Natural killer cell (primary cell): Measurements from ENCODE around the gene C19orf67. TPM values are rescaled to one million over a fixed set of nuclear protein-coding genes. Genes with fewer than 3 reads are reported as not detected.

Experiments
- ATAC-seq, 3 donors: fragments of 150-1000 bp in 2 of 3; fragments of 200-7000 bp in 1 of 3; cut with Tn5 transposase; 1 replicate in 1 of 3; 2 replicates in 2 of 3; pipeline ENCODE4 v1.10.0; 2021; ENCODE audit warnings: mild to moderate bottlenecking in 2 of 3, moderate library complexity in 2 of 3
- DNase-seq, 2 donors: peaks; one replicate each; pipeline versions ENCODE4 v3.0.0 to v3.0.0-alpha.2; 2013 to 2021; ENCODE audit warnings: mixed read lengths in 1 of 2
- H3K27ac ChIP-seq: one replicate; pipeline ENCODE4 v1.5.1; 2013; ENCODE audit warnings: mild to moderate bottlenecking, low read length
- H3K27me3 ChIP-seq: one replicate; pipeline ENCODE4 v1.6.1; 2013; ENCODE audit warnings: low read length; ENCODE audit not compliant: control insufficient read depth, insufficient read depth
- H3K36me3 ChIP-seq: one replicate; pipeline ENCODE4 v1.6.1; 2013; ENCODE audit warnings: low read length; ENCODE audit not compliant: control insufficient read depth, insufficient read depth
- H3K4me1 ChIP-seq: one replicate; pipeline ENCODE4 v1.6.1; 2013; ENCODE audit warnings: low read length; ENCODE audit not compliant: control insufficient read depth, insufficient read depth
- H3K4me3 ChIP-seq: one replicate; pipeline ENCODE4 v1.5.1; 2013; ENCODE audit warnings: low read length
- H3K9me3 ChIP-seq: one replicate; pipeline ENCODE4 v1.6.1; 2013; ENCODE audit warnings: low read length; ENCODE audit not compliant: control insufficient read depth, insufficient read depth
- H3K27ac Mint-ChIP-seq, 2 donors: one replicate each; pipeline ENCODE4 v1.8.0; 2022; ENCODE audit warnings: mild to moderate bottlenecking in 2 of 2, mixed read lengths in 2 of 2, moderate library complexity in 1 of 2
- H3K27me3 Mint-ChIP-seq, 2 donors: one replicate each; pipeline ENCODE4 v1.8.0; 2022; ENCODE audit warnings: low read depth in 2 of 2, mixed read lengths in 2 of 2
- H3K36me3 Mint-ChIP-seq: one replicate; pipeline ENCODE4 v1.8.0; 2022; ENCODE audit warnings: mixed read lengths
- H3K4me1 Mint-ChIP-seq, 2 donors: one replicate each; pipeline ENCODE4 v1.8.0; 2022; ENCODE audit warnings: mixed read lengths in 2 of 2
- H3K4me3 Mint-ChIP-seq: one replicate; pipeline ENCODE4 v1.8.0; 2022; ENCODE audit warnings: mild to moderate bottlenecking, moderate library complexity, mixed read lengths
- H3K9me3 Mint-ChIP-seq, 2 donors: one replicate each; pipeline ENCODE4 v1.8.0; 2022; ENCODE audit warnings: mixed read lengths in 2 of 2
- CTCF ChIP-seq: fragments of 200-600 bp; IDR thresholded peaks from one replicate; pipeline ENCODE4 v1.8.0; 2022; ENCODE audit warnings: antibody characterized with exemption
- WGBS: methylation state at CpG from one replicate; pipeline ENCODE4 v1.1.7; 2013; ENCODE audit warnings: missing lambda C conversion rate; ENCODE audit not compliant: insufficient coverage; 5-methylcytosine and 5-hydroxymethylcytosine counted together
- intact Hi-C: fragments of 100-400 bp; cut with micrococcal nuclease; formaldehyde crosslinking; loops from one replicate; pipeline ENCODE4 v1.14.2; 2022
- total RNA-seq, 4 donors: library from RNA; stranded (reverse); fragments of 120-200 nt in 1 of 4; gene quantifications; one replicate each; pipeline versions ENCODE4 v1.2.3 to v1.2.4, GENCODE V29; 2013 to 2022

The C19orf67 gene
- total RNA-seq, 3 donors from 2014 or later (not counting 1 experiment from before 2014, with no cell fraction given) = 0.35 to 0.53 TPM; not detected in 1

- no peak overlapping the region for H3K27ac ChIP-seq
- ATAC-seq (no peak), DNase-seq (no peak)
- H3K27me3 ChIP-seq = no peaks in the 10 kb centered on the region
- TF ChIP-seq CTCF = no peak
- Mint-ChIP-seq H3K9me3 (no peaks in the 10 kb centered on the region), H3K27me3 (no peaks in the 10 kb centered on the region), H3K4me1 (peaks cover 27 to 40% of the 10 kb centered on the region in 2 donors), H3K27ac (peak overlapping the region; percentile 45 to 94), H3K4me3 (peak overlapping the region; percentile 87), H3K36me3 (no peaks in the 10 kb centered on the region)
- intact Hi-C loops = loop anchor here (1.0 to 5.0 kb wide), 2 partner anchors 33 to 235 kb away; no protein-coding TSS in a partner anchor
- no peaks in the 10 kb centered on the region for H3K36me3 ChIP-seq
- H3K9me3 ChIP-seq = no peaks in the 10 kb centered on the region
- H3K4me1 ChIP-seq = peaks cover 54% of the 10 kb centered on the region
- no peak overlapping the region for H3K4me3 ChIP-seq
- WGBS = 96% methylated on average over 5 of the region's 5 CpGs
Measured at GRCh38 chr19:14115756-14116155, 30.2 kb upstream of the C19orf67 start.

DNA sequence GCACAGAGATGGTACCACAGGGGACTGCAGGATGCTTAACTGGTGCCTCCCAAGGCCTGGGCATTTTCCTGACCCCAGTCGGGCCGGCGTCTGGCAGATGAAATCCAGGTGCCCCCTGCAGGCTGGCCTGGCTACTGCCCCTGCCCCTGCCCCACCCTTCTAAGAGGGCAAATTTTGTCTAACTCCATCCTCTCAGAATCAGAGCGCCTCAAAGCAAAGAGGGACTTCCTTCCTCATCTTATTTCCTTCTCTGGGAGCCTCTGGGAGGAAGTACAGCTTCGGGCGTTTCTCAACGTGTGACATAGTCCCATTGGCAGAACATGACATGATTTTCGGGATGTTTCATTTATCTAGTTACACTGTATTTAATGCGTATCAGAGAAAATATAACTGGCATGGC, 29.3 kb upstream of the C19orf67 start:
- Histone ChIP-seq H3K27me3 (no peaks in the 10 kb centered on the region), H3K4me3 (no peak overlapping the region), H3K27ac (no peak overlapping the region), H3K4me1 (peaks cover 54% of the 10 kb centered on the region), H3K9me3 (no peaks in the 10 kb centered on the region), H3K36me3 (no peaks in the 10 kb centered on the region)
- DNase-seq (peak; percentile 38 to 67), ATAC-seq (no peak)
- peak overlapping the region; percentile 28 for H3K4me3 Mint-ChIP-seq
- no peaks in the 10 kb centered on the region for H3K36me3 Mint-ChIP-seq
- no peaks in the 10 kb centered on the region for H3K27me3 Mint-ChIP-seq
- H3K4me1 Mint-ChIP-seq = peaks cover 27 to 44% of the 10 kb centered on the region in 2 donors
- WGBS = 23% methylated on average over 9 of the region's 9 CpGs
- intact Hi-C loops = loop anchor here (1.0 to 5.0 kb wide), 2 partner anchors 33 to 235 kb away; no protein-coding TSS in a partner anchor
- H3K9me3 Mint-ChIP-seq = no peaks in the 10 kb centered on the region
- H3K27ac Mint-ChIP-seq = no peak overlapping the region
- TF ChIP-seq CTCF = peak; percentile 37

- H3K4me1 ChIP-seq = peaks cover 54% of the 10 kb centered on the region
Measured at GRCh38 chr19:14114439-14114838, 28.9 kb upstream of the C19orf67 start.

More at GRCh38 chr19:14114439-14114838, 28.9 kb upstream of the C19orf67 start:
- no peak overlapping the region for H3K4me3 Mint-ChIP-seq
- H3K4me1 Mint-ChIP-seq = peaks cover 27 to 44% of the 10 kb centered on the region in 2 donors
- no peaks in the 10 kb centered on the region for H3K9me3 ChIP-seq
- no peak for ATAC-seq
- 98% methylated on average over 7 of the region's 7 CpGs for WGBS
- H3K36me3 Mint-ChIP-seq = no peaks in the 10 kb centered on the region
- no peak overlapping the region for H3K27ac ChIP-seq
- TF ChIP-seq CTCF = no peak
- H3K36me3 ChIP-seq = no peaks in the 10 kb centered on the region
- no peaks in the 10 kb centered on the region for H3K9me3 Mint-ChIP-seq
- no peak overlapping the region for H3K27ac Mint-ChIP-seq
- no peak for DNase-seq
- intact Hi-C loops = no loop called here
- H3K27me3 Mint-ChIP-seq = no peaks in the 10 kb centered on the region
- H3K4me3 ChIP-seq = no peak overlapping the region
- H3K27me3 ChIP-seq = no peaks in the 10 kb centered on the region
